ENCODE measurements around the gene TRIM44.
A peak's percentile ranks its signal among the peaks of the same experiment; 100 is the strongest.

The TRIM44 gene

DNA sequence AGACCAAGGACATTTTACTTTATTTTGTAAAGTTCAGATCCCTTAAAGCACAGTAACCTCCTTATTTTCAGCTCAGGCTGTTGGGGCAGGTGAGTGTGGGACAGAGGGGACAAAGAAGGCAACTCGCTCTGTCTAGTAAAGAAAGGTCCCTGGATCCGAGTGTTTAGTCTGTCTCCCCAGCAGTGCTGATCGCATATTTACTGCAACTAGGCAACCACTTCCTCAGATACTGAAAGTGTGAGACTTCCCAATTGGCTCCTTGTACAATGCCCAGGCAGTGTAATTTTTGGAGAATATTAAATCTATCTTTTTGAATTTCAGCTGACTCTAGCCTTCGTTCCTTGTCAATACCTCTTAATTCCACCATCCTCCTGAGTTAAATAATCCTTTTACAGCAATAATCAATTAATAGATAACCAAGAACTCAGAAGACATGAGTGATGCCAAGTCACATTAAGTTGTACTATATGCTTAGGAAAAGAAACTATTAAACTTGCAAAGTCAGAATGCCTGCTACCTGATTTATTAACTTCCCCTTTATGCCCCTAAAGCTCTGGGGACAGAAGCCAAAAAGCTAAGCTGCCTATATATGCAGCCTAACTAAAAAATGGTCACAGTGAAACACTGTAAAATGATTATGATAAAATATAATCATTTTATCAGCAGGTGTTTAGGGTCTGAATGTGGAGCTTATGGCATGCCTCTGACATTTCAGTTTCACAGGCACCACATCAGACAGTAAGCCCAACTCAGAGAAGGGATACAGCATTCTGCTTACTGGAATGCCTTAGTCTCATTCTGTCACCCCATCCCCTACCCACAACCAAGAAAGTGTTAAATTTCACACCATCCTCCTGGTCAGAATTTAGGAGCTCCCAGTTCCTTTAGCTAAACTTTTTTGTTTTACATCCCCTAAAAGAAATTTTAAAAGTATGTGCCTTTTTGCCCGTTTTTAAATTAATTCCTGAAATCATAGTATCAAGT is 138.7 kb downstream of the TRIM44 start:
- TF ChIP-seq, protein P1, sequence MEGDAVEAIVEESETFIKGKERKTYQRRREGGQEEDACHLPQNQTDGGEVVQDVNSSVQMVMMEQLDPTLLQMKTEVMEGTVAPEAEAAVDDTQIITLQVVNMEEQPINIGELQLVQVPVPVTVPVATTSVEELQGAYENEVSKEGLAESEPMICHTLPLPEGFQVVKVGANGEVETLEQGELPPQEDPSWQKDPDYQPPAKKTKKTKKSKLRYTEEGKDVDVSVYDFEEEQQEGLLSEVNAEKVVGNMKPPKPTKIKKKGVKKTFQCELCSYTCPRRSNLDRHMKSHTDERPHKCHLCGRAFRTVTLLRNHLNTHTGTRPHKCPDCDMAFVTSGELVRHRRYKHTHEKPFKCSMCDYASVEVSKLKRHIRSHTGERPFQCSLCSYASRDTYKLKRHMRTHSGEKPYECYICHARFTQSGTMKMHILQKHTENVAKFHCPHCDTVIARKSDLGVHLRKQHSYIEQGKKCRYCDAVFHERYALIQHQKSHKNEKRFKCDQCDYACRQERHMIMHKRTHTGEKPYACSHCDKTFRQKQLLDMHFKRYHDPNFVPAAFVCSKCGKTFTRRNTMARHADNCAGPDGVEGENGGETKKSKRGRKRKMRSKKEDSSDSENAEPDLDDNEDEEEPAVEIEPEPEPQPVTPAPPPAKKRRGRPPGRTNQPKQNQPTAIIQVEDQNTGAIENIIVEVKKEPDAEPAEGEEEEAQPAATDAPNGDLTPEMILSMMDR (IDR thresholded peaks at IDR 0.05; ENCODE audit: insufficient read depth, low read depth, low read length, missing control alignments) = no peak
- H3K4me3 ChIP-seq (ENCODE audit: low read length) = no peak overlapping the region
- no peak for DNase-seq (ENCODE audit: low read depth)

DNA sequence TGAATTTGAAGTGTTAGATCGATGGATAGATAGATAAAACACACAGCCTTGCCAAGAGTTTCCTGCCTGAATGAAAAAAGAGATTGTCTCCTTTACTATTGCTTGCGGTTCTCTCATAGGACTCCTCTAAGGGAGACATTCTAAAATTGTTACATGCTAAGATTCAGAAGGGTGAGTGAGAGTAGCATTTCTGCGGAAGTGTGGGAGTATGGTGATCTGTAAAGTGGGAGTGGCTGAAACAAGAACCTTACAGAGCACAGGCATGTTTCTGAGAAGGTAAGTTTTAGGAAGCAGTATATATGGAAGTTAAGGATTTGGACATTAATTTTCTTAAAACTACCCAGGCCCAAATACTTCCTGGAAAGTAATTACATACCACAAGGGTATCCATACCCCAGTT is 139.6 kb downstream of the TRIM44 start:
- peak; percentile 24 for DNase-seq (ENCODE audit: low read depth)
- TF ChIP-seq, protein P1 (IDR thresholded peaks at IDR 0.05; ENCODE audit: insufficient read depth, low read depth, low read length, missing control alignments) = no peak
- H3K4me3 ChIP-seq (ENCODE audit: low read length) = no peak overlapping the region

DNA sequence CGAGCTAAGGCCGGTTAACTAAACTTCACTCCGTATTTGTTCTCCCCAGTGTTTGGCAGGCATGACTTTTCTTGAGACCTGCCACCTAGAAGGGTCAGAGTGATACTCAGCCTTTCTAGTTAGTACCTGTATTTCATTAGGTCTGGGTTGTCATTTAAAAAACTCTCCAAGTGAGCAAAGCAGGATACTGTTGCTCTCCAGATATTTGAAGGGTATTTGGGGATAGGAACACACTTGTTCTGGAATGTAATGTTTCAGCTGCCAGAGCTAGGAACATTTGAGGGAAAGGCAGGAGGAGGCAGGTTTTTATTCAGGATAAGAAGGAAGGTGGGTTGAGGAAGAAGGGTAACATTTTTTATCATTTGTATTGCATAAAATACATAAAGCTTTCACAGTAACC is 140.1 kb downstream of the TRIM44 start:
- TF ChIP-seq, protein P1 (IDR thresholded peaks at IDR 0.05; ENCODE audit: insufficient read depth, low read depth, low read length, missing control alignments) = no peak
- DNase-seq (ENCODE audit: low read depth) = peak; percentile 50
- no peak overlapping the region for H3K4me3 ChIP-seq (ENCODE audit: low read length)

DNA sequence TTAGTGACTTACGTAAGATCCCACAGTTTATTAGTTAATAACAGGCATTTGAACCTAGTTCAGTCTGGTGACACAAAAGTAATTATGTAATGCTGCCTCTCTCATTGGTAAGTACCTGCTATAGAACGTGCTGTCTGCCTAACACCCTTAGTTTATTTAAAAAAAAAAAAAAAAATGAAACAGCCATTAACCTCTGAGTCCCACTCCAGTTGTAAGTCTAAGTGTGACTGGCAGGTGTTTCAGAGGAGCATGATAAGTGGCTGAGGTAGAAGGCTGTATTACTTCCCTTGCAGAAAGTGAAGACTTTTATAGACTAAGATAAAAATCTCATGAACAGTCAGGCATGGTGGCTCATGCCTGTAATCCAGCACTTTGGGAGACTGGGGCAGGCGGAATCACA is 140.5 kb downstream of the TRIM44 start:
- no peak overlapping the region for H3K4me3 ChIP-seq (ENCODE audit: low read length)
- DNase-seq (ENCODE audit: low read depth) = no peak
- TF ChIP-seq, protein P1 (IDR thresholded peaks at IDR 0.05; ENCODE audit: insufficient read depth, low read depth, low read length, missing control alignments) = no peak

DNA sequence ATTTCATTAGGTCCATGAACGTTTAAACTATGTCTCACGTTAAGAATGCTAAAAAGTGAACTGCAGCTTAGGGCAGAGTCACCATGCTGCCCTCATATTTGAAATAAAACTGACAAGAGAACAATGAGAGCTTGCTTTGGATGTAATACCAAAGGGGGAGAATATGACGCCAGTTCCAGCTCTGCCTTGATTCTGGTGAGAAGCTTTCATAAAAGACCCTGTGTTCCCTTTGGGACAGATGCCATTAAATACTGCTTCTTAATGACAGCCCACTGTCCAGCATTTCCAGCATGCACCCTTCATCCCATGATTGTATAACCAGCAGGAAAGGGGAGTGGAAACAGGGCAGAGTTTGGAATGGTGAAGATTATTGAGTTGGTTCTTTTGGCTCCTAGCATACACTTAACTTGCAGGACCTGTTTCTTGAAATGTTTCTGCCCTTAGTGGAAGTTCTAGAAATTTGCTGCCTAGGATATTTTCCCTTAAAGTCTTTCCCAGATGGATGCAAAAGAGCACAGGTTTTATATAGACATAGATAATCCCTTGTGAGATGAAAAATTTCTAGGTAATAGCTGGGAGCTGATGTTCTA is 142.0 kb downstream of the TRIM44 start:
- TF ChIP-seq, protein P1 (IDR thresholded peaks at IDR 0.05; ENCODE audit: insufficient read depth, low read depth, low read length, missing control alignments) = no peak
- H3K4me3 ChIP-seq (ENCODE audit: low read length) = no peak overlapping the region
- DNase-seq (ENCODE audit: low read depth) = peak; percentile 18

DNA sequence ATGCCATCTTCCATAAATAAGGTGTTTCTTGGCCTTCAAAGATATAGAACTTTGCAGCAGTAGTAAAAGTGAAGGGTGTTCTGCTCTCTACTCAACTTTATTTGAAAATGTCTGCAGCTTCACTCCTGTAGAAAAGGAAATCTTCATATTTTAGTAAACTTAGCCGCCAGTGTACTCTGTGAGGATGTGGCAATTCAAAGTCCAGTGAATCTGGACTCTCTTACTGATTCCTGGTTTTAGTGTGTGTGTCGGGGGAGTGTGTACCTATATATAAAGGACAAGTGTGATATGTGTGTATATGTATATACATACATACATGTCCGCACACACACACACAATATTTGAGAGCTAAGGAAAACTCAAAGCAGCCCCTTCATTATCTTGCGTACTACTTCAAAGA is 147.0 kb downstream of the TRIM44 start:
- DNase-seq (ENCODE audit: low read depth) = no peak
- TF ChIP-seq, protein P1 (IDR thresholded peaks at IDR 0.05; ENCODE audit: insufficient read depth, low read depth, low read length, missing control alignments) = no peak
- no peak overlapping the region for H3K4me3 ChIP-seq (ENCODE audit: low read length)
